ENCODE measurements around the gene PSMF1. TPM values are rescaled to one million over a fixed set of nuclear protein-coding genes. Genes with fewer than 3 reads are reported as not detected.

The PSMF1 gene
- total and polyA plus RNA-seq, 12 donors = 22.4 to 181 (median 125) TPM

DNA sequence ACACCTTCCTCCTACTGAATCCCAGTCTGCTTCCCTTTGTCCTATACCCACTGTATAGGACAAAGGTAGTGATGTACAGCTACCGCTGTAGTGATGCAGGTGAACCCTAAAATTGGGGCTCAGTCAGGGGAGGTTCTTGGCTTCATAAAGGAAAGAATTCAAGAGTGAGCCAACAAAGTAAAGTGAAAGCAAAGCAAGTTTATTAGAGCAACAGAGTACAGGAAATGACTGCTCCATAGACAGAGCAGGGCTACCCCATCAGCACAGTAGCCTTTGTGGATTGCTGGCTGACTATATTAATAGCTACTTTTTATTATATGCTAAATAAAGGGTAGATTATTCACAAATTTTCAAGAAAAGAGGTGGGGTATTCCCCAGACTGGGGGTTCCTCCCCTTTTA is 81.6 kb downstream of the PSMF1 start:
- intact Hi-C loops (cut with DNase I) = loop anchor here in 2 of 10 donors (10.0 kb wide), 2 partner anchors 235 to 385 kb away; no protein-coding TSS in a partner anchor
- peak overlapping the region in 2 of 10 donors; percentile 7 to 28 for H3K27ac ChIP-seq

DNA sequence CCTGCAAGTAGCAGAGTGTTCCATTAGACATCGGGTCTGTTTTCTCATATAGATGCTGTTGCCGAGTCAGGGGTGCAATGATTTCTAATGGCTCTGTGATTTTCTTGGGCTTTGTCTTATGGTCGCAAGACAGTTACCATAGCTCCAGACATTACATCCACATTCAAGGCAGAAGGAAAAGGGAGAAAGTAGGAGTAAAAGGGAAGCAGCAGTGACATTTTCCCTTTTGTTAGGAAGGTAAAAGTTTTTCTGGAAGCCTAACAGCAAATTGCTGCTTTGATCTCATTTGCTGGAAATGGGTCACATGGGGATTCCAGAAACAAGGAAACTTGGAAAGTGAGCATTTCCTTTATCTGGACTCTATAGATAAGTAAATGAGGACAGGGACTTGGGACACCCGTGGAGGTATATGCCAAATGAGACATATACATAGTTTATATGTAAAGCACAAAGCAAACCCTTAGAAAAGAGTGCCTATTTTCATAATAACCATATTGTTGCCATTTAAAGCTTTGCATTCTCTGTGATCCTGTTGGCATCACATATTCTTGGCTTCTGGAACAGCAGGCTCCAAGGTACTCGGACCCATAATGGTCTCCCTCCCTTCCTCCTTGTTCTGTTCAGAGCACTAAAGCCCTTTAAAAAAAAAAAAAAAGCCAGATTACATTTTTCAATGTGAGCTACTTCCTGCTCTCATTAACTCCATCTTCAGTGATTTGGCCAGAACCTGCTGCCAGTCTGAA is 84.5 kb downstream of the PSMF1 start, which contains the start of gene C20orf202:
Gene C20orf202 (plus strand): TSS at position 693 of the 743 bp plus-strand sequence. CDS start 132 bp downstream, outside the sequence.
- no peak for TF ChIP-seq CTCF (IDR thresholded peaks at IDR 0.05)
- H3K4me1 ChIP-seq = peaks cover 0 to 34% (median 0%) of the 10 kb centered on the region in 9 donors
- 65 to 74% methylated on average over 5 of the region's 5 CpGs for WGBS, 2 donors
- H3K27ac ChIP-seq = peak within 1 kb of the TSS in 7 of 10 donors; percentile 16 to 71 (median 39)
- peak in 1 of 8 donors; percentile 7 for ATAC-seq
- peaks cover 0 to 2% (median 0%) of the 10 kb centered on the region in 7 donors for H3K27me3 ChIP-seq
- intact Hi-C loops (cut with DNase I) = no loop called here
- no peak for DNase-seq
- no peaks in the 10 kb centered on the region for H3K36me3 ChIP-seq
- no peak within 1 kb of the TSS for H3K4me3 ChIP-seq
- H3K9me3 ChIP-seq = no peaks in the 10 kb centered on the region

More for the DNA sequence above, 81.6 kb downstream of the PSMF1 start:
- no peak for TF ChIP-seq CTCF (IDR thresholded peaks at IDR 0.05)
- Histone ChIP-seq H3K27me3 (no peaks in the 10 kb centered on the region), H3K4me3 (no peak overlapping the region), H3K36me3 (no peaks in the 10 kb centered on the region), H3K4me1 (peaks cover 0 to 30% (median 0%) of the 10 kb centered on the region in 9 donors), H3K9me3 (peaks cover 0 to 6% (median 0%) of the 10 kb centered on the region in 11 donors)
- DNase-seq (no peak), ATAC-seq (no peak)
- 93 to 95% methylated on average over 1 of the region's 1 CpG for WGBS, 2 donors

DNA sequence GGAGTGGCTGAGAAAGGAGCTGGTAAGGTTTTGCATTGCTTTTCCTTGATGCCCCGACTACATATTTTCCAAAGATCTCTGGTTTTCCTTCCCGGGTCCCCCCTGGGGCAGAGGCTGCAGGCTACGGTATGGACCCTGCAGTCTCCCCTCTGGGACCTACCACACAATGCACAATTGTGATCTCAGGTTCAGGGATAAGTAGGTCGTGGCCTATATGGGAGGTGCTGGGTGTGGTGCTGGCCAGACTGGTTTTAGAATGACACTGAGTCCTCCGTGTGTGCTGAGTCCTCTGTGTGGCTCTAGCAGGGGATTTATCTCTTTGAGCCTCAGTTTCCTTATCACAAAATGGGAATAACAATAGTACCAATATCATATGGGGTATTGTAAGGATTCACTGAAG is 85.2 kb downstream of the PSMF1 start:
- 54% methylated on average over 5 of the region's 5 CpGs for WGBS, 2 donors
- no peak overlapping the region for H3K4me3 ChIP-seq
- peaks cover 0 to 2% (median 0%) of the 10 kb centered on the region in 7 donors for H3K27me3 ChIP-seq
- H3K4me1 ChIP-seq = peaks cover 0 to 34% (median 0%) of the 10 kb centered on the region in 9 donors
- ATAC-seq = no peak
- peak overlapping the region in 7 of 10 donors; percentile 16 to 71 (median 39) for H3K27ac ChIP-seq
- DNase-seq = no peak
- intact Hi-C loops (cut with DNase I) = loop anchor here in 1 of 10 donors (2.0 kb wide), 1 partner anchor 17 kb away; no protein-coding TSS in a partner anchor
- H3K9me3 ChIP-seq = no peaks in the 10 kb centered on the region
- no peak for TF ChIP-seq CTCF (IDR thresholded peaks at IDR 0.05)
- H3K36me3 ChIP-seq = no peaks in the 10 kb centered on the region

GRCh38 chr20:1204113-1204512 is 85.7 kb downstream of the PSMF1 start:
- Histone ChIP-seq H3K27ac (peak overlapping the region in 7 of 10 donors; percentile 16 to 71 (median 39)), H3K27me3 (peaks cover 0 to 2% (median 0%) of the 10 kb centered on the region in 7 donors), H3K9me3 (no peaks in the 10 kb centered on the region), H3K36me3 (no peaks in the 10 kb centered on the region), H3K4me3 (no peak overlapping the region), H3K4me1 (peaks cover 0 to 34% (median 0%) of the 10 kb centered on the region in 9 donors)
- no peak for DNase-seq
- intact Hi-C loops (cut with DNase I) = loop anchor here in 1 of 10 donors (2.0 kb wide), 1 partner anchor 17 kb away; no protein-coding TSS in a partner anchor
- ATAC-seq = peak in 7 of 8 donors; percentile 13 to 38 (median 27)
- WGBS, 2 donors = 43 to 63% methylated on average over 5 of the region's 5 CpGs
- TF ChIP-seq CTCF (IDR thresholded peaks at IDR 0.05) = no peak
